Measurements from ENCODE around the gene CKS2.
A peak's percentile ranks its signal among the peaks of the same experiment; 100 is the strongest.
"Not testable (repeated sequence)": the region's sequence is repeated elsewhere in the genome, so short reads cannot be mapped to it uniquely, and the experiment has no call there.

Gene CKS2

GRCh38 chr9:89310475-89311345 lies at the start of gene CKS2:
TSS of gene CKS2 (plus strand) at chr9:89311195. CDS start at chr9:89311293, 98 bp downstream.
- DNase-seq: peak; percentile 89

- DNase-seq: no peak
Observed at GRCh38 chr9:89273528-89274279, 37.3 kb upstream of the CKS2 start.

GRCh38 chr9:89274838-89275237 lies 36.2 kb upstream of the CKS2 start:
- DNase-seq: no peak

GRCh38 chr9:89276040-89276439 lies 35.0 kb upstream of the CKS2 start:
- DNase-seq: not testable (repeated sequence)

- DNase-seq: no peak
Observed at GRCh38 chr9:89277043-89277442, 34.0 kb upstream of the CKS2 start.

GRCh38 chr9:89277454-89277853 lies 33.5 kb upstream of the CKS2 start:
- no peak for DNase-seq

- DNase-seq: no peak
Observed at GRCh38 chr9:89278551-89278950, 32.4 kb upstream of the CKS2 start.

- no peak for DNase-seq
Observed at GRCh38 chr9:89278997-89279739, 31.8 kb upstream of the CKS2 start.

- no peak for DNase-seq
Observed at GRCh38 chr9:89281106-89281505, 29.9 kb upstream of the CKS2 start.

- not testable (repeated sequence) for DNase-seq
Observed at GRCh38 chr9:89282248-89282968, 28.6 kb upstream of the CKS2 start.

GRCh38 chr9:89284076-89284475 lies 26.9 kb upstream of the CKS2 start:
- DNase-seq: no peak

- no peak for DNase-seq
Observed at GRCh38 chr9:89291741-89292140, 19.3 kb upstream of the CKS2 start.

- DNase-seq: no peak
Observed at GRCh38 chr9:89293014-89293413, 18.0 kb upstream of the CKS2 start.

GRCh38 chr9:89295400-89295799 lies 15.6 kb upstream of the CKS2 start:
- no peak for DNase-seq

GRCh38 chr9:89301996-89302395 lies 9.0 kb upstream of the CKS2 start:
- DNase-seq: not testable (repeated sequence)

GRCh38 chr9:89304020-89304833 lies 6.8 kb upstream of the CKS2 start:
- no peak for DNase-seq

GRCh38 chr9:89304834-89305188 lies 6.2 kb upstream of the CKS2 start:
- DNase-seq: no peak

- DNase-seq: no peak
Observed at GRCh38 chr9:89305868-89306267, 5.1 kb upstream of the CKS2 start.

GRCh38 chr9:89309166-89309565 lies 1.8 kb upstream of the CKS2 start:
- DNase-seq: no peak

- no peak for DNase-seq
Observed at GRCh38 chr9:89309608-89310474, 1.2 kb upstream of the CKS2 start.

All from NCI-H187 treated with DMSO at 0.1 percent for 48 hours (cell line).